ENCODE results near the gene CNIH1.

GRCh38 chr14:54451121-54451601 lies 10.0 kb upstream of the CNIH1 start:
- TF ChIP-seq CTCF (IDR thresholded peaks at IDR 0.05) (no peak), POLR2A (IDR thresholded peaks at IDR 0.05) (no peak), EP300 (IDR thresholded peaks at IDR 0.05) (no peak)

Measured in tibial nerve (tissue), 4 donors.